ENCODE results near the gene NSMF. TPM values are rescaled to one million over a fixed set of nuclear protein-coding genes. Genes with fewer than 3 reads are reported as not detected.

The NSMF gene
- total RNA-seq, 1 experiment from 2014 or later = 31.6 TPM

DNA sequence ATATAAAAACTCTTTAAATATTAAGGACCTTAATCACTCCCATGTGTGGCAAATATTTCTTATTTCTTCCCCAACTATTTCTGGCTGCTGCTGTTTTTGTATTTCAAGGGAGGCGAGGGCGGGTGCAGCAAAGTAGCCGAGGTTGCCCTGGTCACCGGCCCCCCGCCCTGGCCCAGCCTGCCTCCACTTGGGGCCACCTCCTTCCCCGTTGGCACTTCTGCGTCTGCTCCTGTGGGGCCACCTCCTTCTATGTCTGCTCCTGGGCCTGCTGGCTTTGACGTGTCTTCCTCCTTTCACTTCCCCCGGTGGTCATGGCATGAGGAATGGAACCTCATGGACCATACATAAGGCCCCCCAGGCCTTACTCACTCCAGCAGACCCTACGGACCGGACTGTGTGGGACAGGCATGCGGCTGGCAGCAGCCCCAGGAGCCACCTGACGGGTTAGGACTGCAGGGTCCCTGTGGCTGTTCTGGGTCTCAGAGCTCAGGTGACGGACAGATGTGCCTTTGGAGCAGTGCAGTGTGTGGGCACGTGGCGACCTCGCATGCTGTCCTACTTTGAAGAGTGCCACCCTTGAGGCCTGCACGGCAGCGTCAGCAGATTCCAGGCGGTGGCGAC lies 12.2 kb downstream of the NSMF start:
- H3K4me3 Mint-ChIP-seq (ENCODE audit: low read depth, unreplicated experiment) = no peak overlapping the region
- intact Hi-C loops (cut with micrococcal nuclease; ENCODE audit: unreplicated experiment) = no loop called here
- H3K36me3 Mint-ChIP-seq (ENCODE audit: insufficient read depth, unreplicated experiment) = peaks cover 24% of the 10 kb centered on the region
- DNase-seq = no peak
- TF ChIP-seq, protein P1, sequence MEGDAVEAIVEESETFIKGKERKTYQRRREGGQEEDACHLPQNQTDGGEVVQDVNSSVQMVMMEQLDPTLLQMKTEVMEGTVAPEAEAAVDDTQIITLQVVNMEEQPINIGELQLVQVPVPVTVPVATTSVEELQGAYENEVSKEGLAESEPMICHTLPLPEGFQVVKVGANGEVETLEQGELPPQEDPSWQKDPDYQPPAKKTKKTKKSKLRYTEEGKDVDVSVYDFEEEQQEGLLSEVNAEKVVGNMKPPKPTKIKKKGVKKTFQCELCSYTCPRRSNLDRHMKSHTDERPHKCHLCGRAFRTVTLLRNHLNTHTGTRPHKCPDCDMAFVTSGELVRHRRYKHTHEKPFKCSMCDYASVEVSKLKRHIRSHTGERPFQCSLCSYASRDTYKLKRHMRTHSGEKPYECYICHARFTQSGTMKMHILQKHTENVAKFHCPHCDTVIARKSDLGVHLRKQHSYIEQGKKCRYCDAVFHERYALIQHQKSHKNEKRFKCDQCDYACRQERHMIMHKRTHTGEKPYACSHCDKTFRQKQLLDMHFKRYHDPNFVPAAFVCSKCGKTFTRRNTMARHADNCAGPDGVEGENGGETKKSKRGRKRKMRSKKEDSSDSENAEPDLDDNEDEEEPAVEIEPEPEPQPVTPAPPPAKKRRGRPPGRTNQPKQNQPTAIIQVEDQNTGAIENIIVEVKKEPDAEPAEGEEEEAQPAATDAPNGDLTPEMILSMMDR (IDR thresholded peaks at IDR 0.05; ENCODE audit: unreplicated experiment) = no peak
- CTCF ChIA-PET = no interaction called here
- H3K4me1 Mint-ChIP-seq (ENCODE audit: low read depth, unreplicated experiment) = no peaks in the 10 kb centered on the region
- no peak overlapping the region for H3K27ac Mint-ChIP-seq (ENCODE audit: unreplicated experiment)
- no peaks in the 10 kb centered on the region for H3K27me3 Mint-ChIP-seq (ENCODE audit: unreplicated experiment)
- no TSS peak for BruUV-seq (replicated peaks)
- H3K9me3 Mint-ChIP-seq (ENCODE audit: low read depth, unreplicated experiment) = no peaks in the 10 kb centered on the region

DNA sequence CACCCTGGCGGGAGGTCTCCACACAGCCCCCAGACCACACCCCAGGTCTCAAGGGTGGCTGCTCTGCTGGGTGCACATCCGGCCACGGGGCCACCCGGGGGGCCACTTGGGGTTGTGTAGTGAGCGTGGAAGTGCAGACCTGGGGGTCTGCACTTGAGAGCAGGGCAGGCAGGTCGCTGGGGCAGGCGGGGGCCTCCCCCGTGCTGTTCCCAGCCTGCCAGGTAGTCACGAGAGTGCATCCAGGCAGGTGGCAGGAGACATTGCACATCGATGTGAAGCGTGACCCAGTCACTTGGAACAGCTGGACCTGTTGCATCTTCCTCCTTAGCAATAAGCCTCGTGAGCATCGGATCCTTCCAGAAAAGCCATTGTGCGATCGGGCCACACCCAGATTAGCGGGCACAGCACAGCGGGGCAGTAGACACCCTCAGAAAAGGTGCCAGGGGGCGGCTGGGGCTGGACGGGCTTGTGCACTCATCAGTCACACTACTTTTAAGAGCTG lies 13.2 kb downstream of the NSMF start:
- no TSS peak for BruUV-seq (replicated peaks)
- no peak overlapping the region for H3K27ac Mint-ChIP-seq (ENCODE audit: unreplicated experiment)
- DNase-seq = no peak
- H3K36me3 Mint-ChIP-seq (ENCODE audit: insufficient read depth, unreplicated experiment) = peaks cover 27% of the 10 kb centered on the region
- H3K4me1 Mint-ChIP-seq (ENCODE audit: low read depth, unreplicated experiment) = no peaks in the 10 kb centered on the region
- TF ChIP-seq, protein P1 (IDR thresholded peaks at IDR 0.05; ENCODE audit: unreplicated experiment) = no peak
- intact Hi-C loops (cut with micrococcal nuclease; ENCODE audit: unreplicated experiment) = no loop called here
- H3K27me3 Mint-ChIP-seq (ENCODE audit: unreplicated experiment) = no peaks in the 10 kb centered on the region
- peak overlapping the region; percentile 34 for H3K4me3 Mint-ChIP-seq (ENCODE audit: low read depth, unreplicated experiment)
- CTCF ChIA-PET = interaction anchor here (0.6 to 0.9 kb wide), 3 partner anchors 7 to 84 kb away, joined by 3 to 8 read pairs (median 4); partner anchors contain the start of genes EXD3 and NOXA1
- H3K9me3 Mint-ChIP-seq (ENCODE audit: low read depth, unreplicated experiment) = no peaks in the 10 kb centered on the region

DNA sequence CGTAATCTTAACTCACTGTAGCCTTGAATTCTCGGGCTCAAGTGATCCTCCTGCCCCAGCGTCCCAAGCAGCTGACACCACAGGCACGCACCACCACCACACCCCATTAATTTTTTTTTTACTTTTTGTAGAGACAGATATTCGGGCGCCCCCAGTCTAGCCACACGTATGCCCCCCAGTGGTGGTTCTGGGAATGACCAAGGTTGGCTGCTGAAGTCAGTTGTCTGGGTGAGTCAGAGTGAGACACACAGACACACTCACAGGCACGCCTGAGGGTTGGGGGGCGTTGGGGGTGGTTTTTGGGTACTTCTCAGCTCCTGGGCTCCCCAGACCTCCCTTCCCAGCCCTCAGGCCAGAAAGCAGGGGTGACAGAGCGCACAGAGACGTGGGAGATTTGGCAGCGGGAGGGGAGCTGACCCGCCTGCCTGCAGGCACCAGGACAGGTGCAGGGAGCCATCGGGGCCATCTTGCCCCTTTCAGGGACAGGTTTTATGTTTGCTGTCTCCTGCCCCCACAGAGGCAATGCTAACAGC lies 13.8 kb downstream of the NSMF start:
- H3K4me3 Mint-ChIP-seq (ENCODE audit: low read depth, unreplicated experiment) = peak overlapping the region; percentile 34
- H3K27me3 Mint-ChIP-seq (ENCODE audit: unreplicated experiment) = no peaks in the 10 kb centered on the region
- intact Hi-C loops (cut with micrococcal nuclease; ENCODE audit: unreplicated experiment) = no loop called here
- CTCF ChIA-PET = interaction anchor here (0.7 to 0.9 kb wide), 2 partner anchors 8 to 22 kb away, joined by 3 to 8 read pairs; partner anchors contain the start of genes EXD3 and NOXA1
- H3K9me3 Mint-ChIP-seq (ENCODE audit: low read depth, unreplicated experiment) = no peaks in the 10 kb centered on the region
- peak; percentile 87 for DNase-seq
- TF ChIP-seq, protein P1 (IDR thresholded peaks at IDR 0.05; ENCODE audit: unreplicated experiment) = peak; percentile 63
- H3K4me1 Mint-ChIP-seq (ENCODE audit: low read depth, unreplicated experiment) = no peaks in the 10 kb centered on the region
- BruUV-seq (replicated peaks) = no TSS peak
- peaks cover 27% of the 10 kb centered on the region for H3K36me3 Mint-ChIP-seq (ENCODE audit: insufficient read depth, unreplicated experiment)
- peak overlapping the region; percentile 3 for H3K27ac Mint-ChIP-seq (ENCODE audit: unreplicated experiment)

DNA sequence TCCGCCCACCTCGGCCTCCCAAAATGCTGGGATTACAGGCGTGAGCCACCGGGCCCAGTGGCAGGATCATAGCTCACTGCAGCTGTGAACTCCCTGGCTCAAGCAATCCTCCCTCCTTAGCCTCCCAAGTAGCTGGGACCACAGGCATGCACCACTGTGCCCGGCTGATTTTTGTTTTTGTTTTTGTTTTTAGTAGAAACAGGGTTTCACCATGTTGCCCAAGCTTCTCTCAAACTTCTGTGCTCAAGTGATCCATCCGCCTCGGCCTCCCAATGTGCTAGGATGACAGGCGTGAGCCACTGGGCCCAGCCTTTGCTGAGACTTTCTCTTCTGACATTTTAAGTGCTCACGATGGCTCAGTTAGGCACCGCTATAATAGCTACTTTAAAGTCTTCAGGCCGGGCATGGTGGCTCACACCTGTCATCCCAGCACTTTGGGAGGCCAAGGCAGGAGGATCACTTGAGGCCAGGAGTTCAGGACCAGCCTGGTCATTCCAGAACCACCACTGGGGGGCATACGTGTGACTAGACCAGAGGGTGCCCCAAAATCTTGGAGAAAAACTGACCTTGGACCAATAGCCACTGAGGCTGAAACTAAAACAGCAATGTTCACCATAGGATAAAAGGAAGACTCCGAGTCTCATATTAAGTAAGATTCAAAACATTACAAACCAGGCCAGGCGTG lies 14.9 kb downstream of the NSMF start:
- peaks cover 4% of the 10 kb centered on the region for H3K4me1 Mint-ChIP-seq (ENCODE audit: low read depth, unreplicated experiment)
- no peaks in the 10 kb centered on the region for H3K9me3 Mint-ChIP-seq (ENCODE audit: low read depth, unreplicated experiment)
- no peak overlapping the region for H3K4me3 Mint-ChIP-seq (ENCODE audit: low read depth, unreplicated experiment)
- intact Hi-C loops (cut with micrococcal nuclease; ENCODE audit: unreplicated experiment) = no loop called here
- no peaks in the 10 kb centered on the region for H3K27me3 Mint-ChIP-seq (ENCODE audit: unreplicated experiment)
- TF ChIP-seq, protein P1 (IDR thresholded peaks at IDR 0.05; ENCODE audit: unreplicated experiment) = no peak
- peaks cover 20% of the 10 kb centered on the region for H3K36me3 Mint-ChIP-seq (ENCODE audit: insufficient read depth, unreplicated experiment)
- no TSS peak for BruUV-seq (replicated peaks)
- no peak overlapping the region for H3K27ac Mint-ChIP-seq (ENCODE audit: unreplicated experiment)
- no peak for DNase-seq
- CTCF ChIA-PET = no interaction called here
